Tibial nerve (tissue), 4 donors: ENCODE results near the gene GABRG3.

ENCODE experiments used
- CTCF ChIP-seq, 5 experiments: fragments of 200-600 bp in 3 of 5; fragments of 450-650 bp in 2 of 5; sonication (generic) in 3 of 5; IDR thresholded peaks; one replicate each; pipeline ENCODE4 v1.5.1; 2016 to 2019; ENCODE audit warnings: antibody characterized with exemption in 5 of 5, mild to moderate bottlenecking in 3 of 5, moderate library complexity in 2 of 5
- EP300 ChIP-seq, 2 donors: sonication (generic); formaldehyde crosslinking; IDR thresholded peaks; one replicate each; pipeline ENCODE4 v1.6.1; 2017; ENCODE audit warnings: antibody characterized with exemption in 2 of 2, mild to moderate bottlenecking in 1 of 2

- TF ChIP-seq CTCF (IDR thresholded peaks at IDR 0.05) (no peak), EP300 (IDR thresholded peaks at IDR 0.05) (no peak)
Measured at GRCh38 chr15:26921433-26921832, 49.5 kb upstream of the GABRG3 start.
